Epithelial cell of proximal tubule (primary cell): ENCODE results near the gene LIX1L. TPM values are rescaled to one million over a fixed set of nuclear protein-coding genes. Genes with fewer than 3 reads are reported as not detected.

ENCODE experiments used
- DNase-seq: peaks from one replicate; pipeline ENCODE4 v3.0.0-alpha.2; 2011; ENCODE audit warnings: low read depth
- H3K4me3 ChIP-seq: 2 replicates; pipeline ENCODE4 v1.5.1; 2011; ENCODE audit warnings: low read depth, mild to moderate bottlenecking, low read length
- total RNA-seq: library from RNA; depleted of rRNA; stranded (reverse); fragments of >200 nt; gene quantifications from 2 replicates; pipeline ENCODE4 v1.2.3, GENCODE V29; 2015
- TF ChIP-seq, protein P1 (sequence below): conservative IDR thresholded peaks from 2 replicates; pipeline ENCODE4 v1.5.1; 2012; ENCODE audit warnings: low read depth, mild to moderate bottlenecking, low read length

LIX1L gene
- total RNA-seq, 1 donor from 2014 or later = 32.5 TPM

DNA sequence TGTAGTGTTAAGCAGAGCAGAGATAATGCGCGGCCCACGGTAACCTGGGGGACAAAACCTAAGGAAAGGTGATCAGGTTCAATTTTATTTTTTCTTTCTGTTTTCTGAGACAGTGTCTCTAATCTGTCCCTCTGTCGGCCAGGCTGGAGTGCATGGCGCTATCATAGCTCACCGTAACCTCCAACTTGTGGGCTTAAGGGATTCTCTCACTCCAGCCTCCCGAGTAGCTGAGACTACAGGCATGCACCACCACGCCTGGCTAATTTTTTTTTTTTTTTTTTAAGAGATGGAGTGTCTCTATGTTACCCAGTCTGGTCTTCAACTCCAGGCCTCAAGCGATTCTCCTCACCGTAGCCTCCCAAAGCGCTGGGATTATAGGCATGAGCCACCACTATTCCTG, 71.4 kb downstream of the LIX1L start:
- no peak for DNase-seq
- H3K4me3 ChIP-seq = peak overlapping the region; percentile 73
- TF ChIP-seq, protein P1, sequence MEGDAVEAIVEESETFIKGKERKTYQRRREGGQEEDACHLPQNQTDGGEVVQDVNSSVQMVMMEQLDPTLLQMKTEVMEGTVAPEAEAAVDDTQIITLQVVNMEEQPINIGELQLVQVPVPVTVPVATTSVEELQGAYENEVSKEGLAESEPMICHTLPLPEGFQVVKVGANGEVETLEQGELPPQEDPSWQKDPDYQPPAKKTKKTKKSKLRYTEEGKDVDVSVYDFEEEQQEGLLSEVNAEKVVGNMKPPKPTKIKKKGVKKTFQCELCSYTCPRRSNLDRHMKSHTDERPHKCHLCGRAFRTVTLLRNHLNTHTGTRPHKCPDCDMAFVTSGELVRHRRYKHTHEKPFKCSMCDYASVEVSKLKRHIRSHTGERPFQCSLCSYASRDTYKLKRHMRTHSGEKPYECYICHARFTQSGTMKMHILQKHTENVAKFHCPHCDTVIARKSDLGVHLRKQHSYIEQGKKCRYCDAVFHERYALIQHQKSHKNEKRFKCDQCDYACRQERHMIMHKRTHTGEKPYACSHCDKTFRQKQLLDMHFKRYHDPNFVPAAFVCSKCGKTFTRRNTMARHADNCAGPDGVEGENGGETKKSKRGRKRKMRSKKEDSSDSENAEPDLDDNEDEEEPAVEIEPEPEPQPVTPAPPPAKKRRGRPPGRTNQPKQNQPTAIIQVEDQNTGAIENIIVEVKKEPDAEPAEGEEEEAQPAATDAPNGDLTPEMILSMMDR = no peak

DNA sequence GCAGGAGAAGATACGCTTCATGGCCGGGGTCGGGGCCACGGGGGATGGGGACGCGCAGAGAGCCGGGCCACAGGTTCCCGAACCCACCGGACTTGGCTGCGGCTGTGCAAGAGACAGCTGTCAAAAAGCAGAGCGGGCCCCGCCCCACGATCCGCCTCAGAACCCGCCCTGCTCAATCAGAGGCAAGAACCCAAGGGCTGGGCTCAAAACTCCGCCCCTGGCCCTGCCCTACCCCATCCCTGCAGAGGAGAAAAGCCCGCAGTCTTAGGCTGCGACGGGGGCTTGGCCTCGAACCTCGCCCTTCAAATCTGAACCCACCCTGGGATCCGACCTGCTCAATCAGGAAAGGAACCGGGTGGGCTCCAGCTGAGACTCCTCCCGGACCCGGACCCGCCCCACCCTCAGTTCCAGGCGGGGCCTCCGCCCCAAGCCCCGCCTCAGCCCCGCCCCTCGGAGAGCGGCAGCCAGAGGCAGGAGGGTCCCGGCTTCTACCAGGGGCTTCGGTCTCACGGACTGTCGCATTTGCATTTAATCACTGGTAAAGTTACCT, 72.0 kb downstream of the LIX1L start, which contains the start of gene ANKRD35:
ANKRD35 (minus strand) TSS at position 129 of the 550 bp plus-strand sequence; CDS start at position 21, 108 bp downstream.
- TF ChIP-seq, protein P1 = no peak
- DNase-seq = no peak
- H3K4me3 ChIP-seq = peak within 1 kb of the TSS; percentile 73

DNA sequence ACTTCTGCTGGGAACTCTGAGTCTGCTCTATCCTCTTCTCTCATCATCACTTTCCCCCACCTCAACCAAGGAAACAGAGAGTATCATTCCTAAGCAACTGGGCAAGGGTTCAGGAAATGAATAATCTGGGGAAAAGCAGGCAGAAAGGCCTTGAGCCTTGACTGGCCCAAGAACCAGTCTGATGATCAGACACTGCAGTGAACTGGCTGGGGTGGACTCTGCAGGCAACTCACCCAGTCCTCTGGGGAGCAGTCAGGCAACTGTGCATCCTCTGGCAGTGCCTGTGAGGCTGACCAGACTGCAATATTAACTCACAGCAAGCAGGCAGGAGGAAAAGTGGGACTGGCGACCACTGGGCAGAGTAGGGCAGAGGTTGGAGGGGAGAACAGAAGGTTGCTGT, 73.1 kb downstream of the LIX1L start:
- TF ChIP-seq, protein P1 = no peak
- no peak overlapping the region for H3K4me3 ChIP-seq
- no peak for DNase-seq

Other genes starting within 250 kb of the LIX1L start
- not detected in 2 replicates for gene CD160, start 238.5 kb downstream of the LIX1L start, total RNA-seq
- gene RNF115, start 133.9 kb downstream of the LIX1L start, total RNA-seq = 10.4 and 10.6 TPM in 2 replicates
- 44.3 and 49.2 TPM in 2 replicates for gene POLR3C, start 133.8 kb downstream of the LIX1L start, total RNA-seq
- 4.0 and 4.3 TPM in 2 replicates for gene NUDT17, start 112.4 kb downstream of the LIX1L start, total RNA-seq
- gene PIAS3, start 98.9 kb downstream of the LIX1L start, total RNA-seq = 17.8 and 27.8 TPM in 2 replicates
- gene ANKRD35, start 72.2 kb downstream of the LIX1L start, total RNA-seq = 0.36 and 1.6 TPM in 2 replicates
- 0.14 and 0.17 TPM in 2 replicates for gene ITGA10, start 48.0 kb downstream of the LIX1L start, total RNA-seq
- gene PEX11B, start 39.3 kb downstream of the LIX1L start, total RNA-seq = 19.8 and 24.7 TPM in 2 replicates
- gene RBM8A, start 30.5 kb downstream of the LIX1L start, total RNA-seq = 228 and 360 TPM in 2 replicates
- 0.06 and 0.14 TPM in 2 replicates for gene ANKRD34A, start 6.6 kb upstream of the LIX1L start, total RNA-seq
- gene POLR3GL, start 6.7 kb upstream of the LIX1L start, total RNA-seq = 15.6 and 16.1 TPM in 2 replicates
- gene TXNIP, start 38.6 kb upstream of the LIX1L start, total RNA-seq = 22.1 and 198 TPM in 2 replicates
- gene HJV, start 63.7 kb upstream of the LIX1L start, total RNA-seq = 0.35 TPM in 1 of 2 replicates, not detected in the other
- gene NBPF10, start 186.8 kb upstream of the LIX1L start, total RNA-seq = 0.51 and 0.52 TPM in 2 replicates